ENCODE results near the gene ALKBH5. TPM values are rescaled to one million over a fixed set of nuclear protein-coding genes. Genes with fewer than 3 reads are reported as not detected.

The ALKBH5 gene
- total RNA-seq, 1 donor from 2014 or later, result 48.7 TPM

DNA sequence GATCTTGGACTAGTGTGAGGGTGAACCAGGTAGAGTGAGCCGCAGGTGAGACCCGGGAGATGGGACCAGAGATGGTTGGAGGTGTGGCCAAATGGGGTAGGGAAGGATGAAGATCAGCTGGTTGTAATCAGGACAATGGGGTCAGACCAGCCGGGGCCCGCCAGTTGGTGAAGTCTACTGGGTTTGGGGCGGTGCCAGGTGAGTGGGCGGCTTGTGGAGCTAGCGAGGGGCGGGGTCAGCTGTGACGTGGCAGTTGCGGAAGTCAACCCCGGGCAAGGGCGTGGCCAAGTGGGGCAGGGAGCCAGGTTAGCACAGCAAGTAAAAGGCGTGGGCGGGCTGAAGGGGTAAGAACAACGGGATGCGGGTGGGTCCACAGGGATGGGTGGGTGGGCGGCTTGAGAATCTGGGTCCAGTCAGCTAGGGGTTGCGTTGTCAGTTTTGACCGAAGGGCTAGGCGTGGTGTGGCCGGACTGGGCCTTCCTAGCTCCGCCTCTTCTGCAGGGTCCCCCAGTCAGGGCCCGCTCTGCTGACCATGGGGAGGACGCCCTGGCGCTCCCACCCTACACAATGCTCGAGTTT, 25.5 kb upstream of the ALKBH5 start:
- peak; percentile 50 for DNase-seq

DNA sequence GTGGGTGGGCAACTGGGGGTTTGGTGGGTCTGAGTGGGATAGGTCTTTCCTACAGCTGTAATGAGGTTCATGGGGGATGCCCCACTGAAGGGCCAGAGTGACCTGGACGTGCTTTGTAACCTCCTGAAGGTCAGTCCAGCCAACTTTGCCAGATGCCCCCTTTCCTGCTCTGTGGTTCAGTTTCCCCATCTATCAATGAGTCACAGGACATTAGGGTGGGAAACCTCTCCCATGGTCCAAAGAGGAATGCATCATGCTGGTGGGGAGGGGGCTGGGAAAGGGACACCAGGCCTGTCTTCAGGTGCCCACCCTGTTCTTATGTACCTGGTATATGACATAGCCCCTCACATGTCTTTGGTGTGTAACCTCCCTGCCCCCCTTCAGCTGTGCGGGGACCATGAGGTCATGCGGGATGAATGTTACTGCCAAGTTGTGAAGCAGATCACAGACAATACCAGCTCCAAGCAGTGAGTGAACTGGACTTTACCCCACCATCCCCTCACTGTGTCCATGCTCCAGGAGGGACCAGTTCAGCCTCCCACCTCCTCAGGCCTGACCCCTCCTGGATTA, 24.0 kb upstream of the ALKBH5 start:
- no peak for DNase-seq

DNA sequence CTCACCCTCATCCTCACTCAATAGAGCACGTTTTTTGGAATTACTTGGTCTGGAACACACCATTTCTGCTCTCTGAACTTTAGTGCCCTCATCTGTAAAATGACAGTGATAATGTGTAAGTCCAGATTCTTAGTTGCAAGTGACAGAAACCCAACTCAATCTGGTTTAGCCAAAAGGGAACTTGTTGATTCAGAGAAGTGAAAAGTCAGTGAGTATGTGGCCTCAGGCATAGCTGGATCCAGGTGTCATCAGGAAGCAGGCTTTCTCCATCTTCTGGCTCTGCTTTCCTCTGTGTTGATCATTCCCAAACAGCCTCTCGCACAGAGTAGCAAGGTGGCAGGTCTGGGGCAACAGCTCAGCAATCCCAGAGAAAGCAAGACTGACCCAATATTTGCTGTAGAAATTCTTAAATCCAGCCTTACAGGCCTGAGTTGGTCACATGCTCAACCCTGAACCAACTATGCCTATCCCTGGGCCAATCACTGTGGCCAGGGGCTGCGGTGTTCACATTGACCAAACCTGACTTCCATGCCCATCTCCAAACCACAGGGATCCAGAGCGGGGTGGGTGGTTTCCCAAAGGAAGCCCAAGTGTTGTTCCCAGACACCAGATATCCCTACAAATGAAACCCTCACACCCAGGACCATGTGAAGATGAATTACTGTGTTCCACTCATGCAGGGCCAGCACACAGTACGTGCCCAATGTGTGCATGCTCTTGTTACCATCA, 23.3 kb upstream of the ALKBH5 start:
- no peak for DNase-seq

DNA sequence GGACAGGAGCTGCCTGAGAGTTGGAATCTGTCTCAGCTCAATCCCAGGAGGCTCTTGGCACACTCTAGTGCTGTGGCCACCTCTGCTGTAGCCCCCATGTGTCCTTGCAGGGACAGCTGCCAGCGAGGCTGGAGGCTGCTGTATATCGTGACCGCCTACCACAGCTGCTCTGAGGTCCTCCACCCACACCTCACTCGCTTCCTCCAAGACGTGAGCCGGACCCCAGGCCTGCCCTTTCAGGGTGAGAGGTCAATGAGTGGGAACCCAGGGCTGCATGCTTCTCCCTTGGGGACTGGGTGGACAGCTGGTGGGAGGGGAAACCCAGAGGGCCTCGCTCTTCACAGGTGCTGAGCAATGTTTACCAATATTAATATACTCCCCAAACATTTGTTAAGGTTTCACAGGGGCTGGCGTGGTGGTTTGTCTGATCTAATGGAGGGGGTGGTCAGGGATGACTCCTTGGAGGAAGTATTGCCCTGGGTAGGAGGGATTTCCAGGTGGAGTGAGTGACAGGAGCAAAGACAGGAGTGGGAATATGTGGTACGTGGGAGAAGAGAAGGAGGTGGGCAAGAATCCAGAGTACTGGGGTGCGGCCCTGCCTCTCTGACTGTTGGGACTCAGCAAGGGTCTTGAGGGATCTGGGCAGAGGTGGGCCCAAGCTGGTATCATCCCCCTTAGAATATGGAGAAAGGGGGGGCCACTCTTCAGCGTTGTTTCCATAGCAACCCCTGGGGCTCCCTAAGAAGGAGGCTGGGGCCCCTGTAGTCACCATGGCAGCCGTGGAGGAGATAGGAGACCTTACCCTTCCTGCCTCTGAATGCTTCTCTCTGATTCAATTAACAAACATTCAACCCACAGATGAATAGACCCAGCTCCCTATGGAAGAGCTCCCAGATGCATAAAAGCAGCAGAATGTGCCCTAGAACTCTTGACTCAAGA, 22.2 kb upstream of the ALKBH5 start:
- DNase-seq, result no peak

DNA sequence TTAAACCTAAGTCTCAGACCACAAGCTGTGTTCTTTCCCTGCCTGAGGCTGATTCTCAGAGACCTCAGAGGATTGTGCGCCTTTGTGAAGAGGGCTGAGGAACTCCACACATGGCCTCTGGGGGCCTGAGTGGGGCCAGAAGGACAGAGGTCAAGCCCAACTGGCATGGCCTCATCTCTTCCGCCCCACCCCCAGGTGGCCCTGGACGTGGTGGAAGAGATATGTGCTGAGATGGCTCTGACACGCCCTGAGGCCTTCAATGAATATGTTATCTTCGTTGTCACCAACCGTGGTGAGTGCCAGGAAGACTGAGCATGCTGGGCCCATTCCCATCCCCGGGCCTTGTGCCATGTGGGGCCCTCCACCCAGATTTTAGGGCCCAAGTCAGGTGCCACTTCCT, 20.1 kb upstream of the ALKBH5 start:
- no peak for DNase-seq

DNA sequence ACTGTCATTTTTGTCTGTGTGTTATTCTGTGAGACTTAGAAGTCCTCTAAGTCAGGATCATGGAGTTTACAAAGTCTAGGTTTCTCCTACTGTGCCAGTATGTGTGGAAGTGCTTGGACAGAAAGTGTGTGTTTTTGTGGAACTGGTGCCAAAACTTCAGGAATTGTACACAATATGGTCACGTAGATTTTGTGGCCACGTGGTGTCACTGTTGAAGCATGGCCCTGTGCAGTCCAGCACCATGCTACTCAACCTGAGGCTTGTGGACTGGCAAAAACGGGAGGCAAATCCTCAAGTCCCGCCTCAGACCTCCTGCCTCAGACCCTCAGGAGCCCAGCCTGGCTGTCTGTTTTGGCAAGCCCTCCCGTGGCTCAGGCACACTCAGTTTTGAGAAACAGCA, 16.7 kb upstream of the ALKBH5 start:
- DNase-seq, result no peak

DNA sequence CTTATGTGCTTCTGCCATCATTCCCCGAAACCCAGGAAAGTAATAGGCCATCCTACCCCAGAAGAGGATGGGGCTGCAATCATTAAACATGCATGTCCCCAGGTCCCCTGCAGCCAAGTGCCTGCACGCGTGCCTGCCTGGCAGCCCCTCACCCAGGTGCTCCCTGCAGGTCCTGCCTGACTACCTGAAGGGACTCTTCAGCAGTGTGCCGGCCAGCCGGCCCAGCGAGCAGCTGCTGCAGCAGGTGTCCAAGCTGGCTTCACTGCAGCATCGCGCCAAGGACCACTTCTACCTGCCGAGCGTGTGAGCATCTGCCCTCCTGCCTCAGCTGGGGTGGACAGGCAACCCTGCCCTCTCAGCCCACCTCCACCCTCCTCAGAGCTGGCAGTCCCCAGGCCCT, 16.2 kb upstream of the ALKBH5 start:
- no peak for DNase-seq

DNA sequence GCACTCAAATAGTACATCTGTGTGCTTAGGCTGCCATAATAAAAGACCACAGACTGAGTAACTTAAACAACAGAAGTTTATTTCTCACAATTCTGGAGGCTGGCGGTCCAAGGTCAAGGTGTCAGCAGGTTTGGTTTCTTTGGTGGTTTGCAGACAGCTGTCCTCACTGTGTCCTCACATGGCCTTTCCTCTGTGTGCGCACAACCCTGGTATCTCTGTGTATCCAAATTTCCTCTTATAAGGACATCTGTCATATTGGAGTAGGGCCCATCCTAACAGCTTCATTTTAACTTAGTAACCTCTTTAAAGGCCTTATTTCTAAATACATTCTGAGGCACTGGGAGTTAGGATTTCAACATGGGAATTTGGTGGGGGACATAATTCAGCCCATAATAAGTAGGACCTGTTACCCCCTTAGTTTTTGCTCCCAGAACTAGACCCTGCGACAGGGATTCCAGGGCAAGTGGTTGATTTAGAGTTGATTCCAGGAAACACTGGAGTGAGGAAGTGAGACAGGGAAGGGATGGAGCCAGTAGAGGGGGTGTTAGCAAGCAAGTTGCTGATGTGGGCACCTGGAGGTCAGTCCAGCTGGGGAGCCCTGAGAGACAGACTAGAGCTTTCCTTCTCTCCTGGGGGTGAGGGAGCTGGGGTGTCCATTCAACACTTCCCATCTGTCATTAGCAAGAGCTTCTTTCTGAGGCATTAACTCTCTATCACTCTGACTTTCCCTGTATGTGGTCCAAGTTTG, 10.9 kb upstream of the ALKBH5 start:
- no peak for DNase-seq

DNA sequence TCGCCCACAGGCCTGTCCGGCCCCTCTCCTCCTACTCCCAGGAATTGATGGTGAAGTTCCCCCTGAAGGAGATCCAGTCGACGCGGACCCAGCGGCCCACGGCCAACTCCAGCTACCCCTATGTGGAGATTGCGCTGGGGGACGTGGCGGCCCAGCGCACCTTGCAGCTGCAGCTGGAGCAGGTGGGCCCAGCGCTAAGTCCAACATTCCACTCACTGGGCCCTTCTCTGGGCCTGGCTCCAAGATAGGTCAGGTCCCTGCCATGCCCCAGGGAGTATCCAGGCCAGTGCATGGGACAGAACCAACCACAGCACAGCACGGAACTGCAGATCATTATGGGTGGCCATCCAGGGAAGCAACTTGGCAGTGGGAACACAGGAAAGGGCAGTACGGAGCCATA, 9.9 kb upstream of the ALKBH5 start:
- no peak for DNase-seq

DNA sequence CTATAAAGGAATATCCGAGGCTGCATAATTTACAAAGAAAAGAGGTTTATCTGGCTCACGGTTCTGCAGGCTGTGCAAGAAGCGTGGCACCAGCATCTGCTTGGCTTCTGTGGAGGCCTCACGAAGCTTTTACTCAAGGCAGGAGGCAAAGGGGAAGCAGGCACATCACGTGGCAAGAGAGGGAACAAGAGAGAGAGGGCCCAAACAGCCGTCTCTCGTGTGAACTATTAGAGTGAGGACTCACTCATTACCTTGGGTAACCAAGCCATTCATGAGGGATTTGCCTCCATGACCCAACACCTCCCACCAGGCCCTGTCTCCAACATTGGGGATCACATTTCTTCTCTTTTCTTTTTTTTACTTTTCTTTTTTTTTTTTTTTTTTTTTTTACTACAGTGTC, 7.5 kb upstream of the ALKBH5 start:
- DNase-seq, result no peak

DNA sequence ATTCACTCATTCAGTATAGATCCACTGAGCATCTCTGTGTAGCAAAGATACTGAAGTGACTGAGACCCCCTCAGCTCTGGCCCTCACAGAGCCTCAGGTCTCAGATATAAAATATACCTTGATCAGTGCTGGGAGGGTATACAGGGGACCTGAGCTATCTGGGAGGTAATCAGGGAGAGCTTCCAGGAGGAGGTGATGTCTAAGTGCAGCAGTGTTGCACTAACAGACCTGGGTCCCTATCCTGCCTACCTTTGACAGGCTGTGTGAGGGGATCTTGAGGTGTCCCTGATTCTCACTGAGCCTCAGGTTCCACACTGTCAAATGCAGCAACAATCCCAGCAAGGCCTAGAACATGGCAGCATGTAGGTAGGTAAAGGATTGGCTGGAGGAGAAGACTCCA, 6.5 kb upstream of the ALKBH5 start:
- DNase-seq, result no peak

DNA sequence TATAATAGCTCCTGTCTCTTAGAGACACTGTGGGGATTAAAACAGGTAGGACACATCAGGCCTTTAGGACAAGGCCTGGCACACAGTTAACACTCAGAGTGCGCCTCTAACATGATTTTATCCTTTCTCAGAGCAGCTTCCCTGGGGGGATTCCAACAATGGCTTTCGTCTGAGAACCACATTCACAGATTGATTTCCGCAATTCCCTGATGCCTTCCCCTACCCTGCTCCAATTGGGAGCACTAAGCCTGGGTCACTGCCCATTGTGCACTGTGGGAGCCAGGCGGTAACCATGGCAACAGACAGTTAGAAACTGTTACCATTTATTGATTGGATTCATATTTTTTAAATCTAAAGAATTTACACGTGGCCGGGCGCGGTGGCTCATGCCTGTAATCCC, 5.9 kb upstream of the ALKBH5 start:
- DNase-seq, result no peak

DNA sequence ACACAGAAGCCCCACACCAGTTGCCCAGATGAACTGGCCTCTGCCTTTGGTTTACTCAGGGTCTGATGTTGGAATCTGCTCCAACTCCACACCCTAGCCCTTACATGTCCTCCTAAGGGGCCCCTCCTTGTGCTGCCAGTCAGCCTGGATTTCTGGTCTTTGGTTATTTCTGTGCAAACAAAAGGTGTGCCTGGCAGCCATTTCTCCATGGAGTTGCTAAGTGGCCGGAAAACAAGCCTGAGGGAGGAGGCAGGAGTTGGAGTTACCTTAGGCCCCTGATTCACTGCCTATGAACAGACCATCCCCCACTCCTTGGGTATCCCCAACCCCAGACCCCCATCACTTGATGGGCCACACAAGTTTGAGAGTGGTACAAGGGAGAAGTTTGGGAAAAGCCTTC, 4.4 kb upstream of the ALKBH5 start:
- no peak for DNase-seq

DNA sequence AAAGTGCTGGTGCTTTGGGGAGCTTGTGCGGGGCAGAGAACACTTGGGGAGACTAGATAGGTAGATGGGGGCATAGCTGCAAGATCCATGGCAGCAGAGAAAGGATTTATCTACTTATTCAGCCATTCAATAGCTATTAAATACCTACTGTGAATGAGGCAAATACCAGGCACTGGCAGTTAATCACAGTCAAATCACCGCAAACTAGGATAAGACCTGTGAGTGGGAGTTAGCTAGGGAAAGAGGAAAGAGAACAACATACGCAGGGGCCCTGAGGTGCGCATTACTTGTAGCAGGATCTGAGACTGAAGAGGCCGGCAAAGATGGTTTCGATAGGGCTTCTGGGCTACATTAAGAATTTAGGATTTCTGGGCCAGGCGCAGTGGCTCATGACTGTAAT, 3.8 kb upstream of the ALKBH5 start:
- no peak for DNase-seq

DNA sequence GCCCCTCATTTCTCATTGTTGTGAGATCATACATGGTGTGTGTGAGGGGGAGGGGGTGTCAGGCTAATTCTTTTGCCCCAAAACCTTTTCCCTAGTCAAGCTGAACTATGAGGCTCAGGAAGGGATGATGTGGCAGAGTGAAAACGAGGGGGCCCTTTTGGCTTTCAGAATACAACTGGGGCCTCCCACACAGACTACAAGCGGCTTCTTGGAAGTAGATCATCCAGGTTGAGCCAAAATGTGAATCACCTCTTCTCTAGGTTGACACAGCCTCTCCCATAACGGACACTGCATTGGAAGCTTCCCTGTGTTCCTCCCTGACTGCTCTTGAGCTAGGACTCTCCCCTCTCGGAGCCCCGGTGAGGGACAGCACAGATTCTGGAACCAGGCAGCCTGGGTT, 2.3 kb upstream of the ALKBH5 start:
- no peak for DNase-seq

DNA sequence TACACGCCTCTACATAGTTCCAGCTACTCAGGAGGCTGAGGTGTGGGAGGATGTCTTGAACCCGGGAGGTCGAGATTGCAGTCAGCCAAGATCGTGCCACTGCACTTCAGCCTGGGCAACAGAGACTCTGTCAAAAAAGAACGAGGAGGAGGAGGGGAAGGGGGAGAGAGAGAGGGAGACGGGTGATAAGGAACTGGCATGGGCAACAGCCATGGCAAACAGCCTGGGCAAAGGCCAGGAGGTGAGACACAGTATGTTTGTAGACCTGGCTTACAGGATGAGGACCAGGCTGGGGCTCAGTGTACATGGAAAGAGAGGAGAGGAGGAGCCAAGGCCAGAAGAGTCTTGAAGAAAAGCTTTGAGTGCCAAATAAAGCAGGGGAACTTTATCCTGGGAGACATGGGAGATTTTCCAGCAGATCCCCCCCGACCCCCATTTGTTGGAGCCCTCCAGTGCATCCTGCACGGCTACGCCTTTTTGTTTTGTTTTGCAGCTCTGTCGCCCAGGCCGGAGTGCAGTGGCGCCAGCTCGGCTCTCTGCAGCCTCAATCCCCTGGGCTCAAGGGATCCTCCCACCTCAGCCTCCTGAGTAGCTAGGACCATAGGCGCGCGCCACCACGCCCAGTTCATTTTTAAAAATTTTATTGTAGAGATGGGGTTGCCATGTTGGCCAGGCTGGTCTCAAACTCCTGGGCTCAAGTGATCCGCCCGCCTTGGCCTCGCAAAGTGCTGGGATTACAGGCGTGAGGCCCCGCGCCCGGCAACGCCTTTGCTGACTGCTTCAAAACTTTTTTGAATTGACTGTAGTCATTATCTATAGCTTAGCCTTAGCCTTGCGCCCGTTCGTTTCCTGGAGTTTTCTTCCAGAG, 1.3 kb upstream of the ALKBH5 start:
- peak; percentile 28 for DNase-seq

DNA sequence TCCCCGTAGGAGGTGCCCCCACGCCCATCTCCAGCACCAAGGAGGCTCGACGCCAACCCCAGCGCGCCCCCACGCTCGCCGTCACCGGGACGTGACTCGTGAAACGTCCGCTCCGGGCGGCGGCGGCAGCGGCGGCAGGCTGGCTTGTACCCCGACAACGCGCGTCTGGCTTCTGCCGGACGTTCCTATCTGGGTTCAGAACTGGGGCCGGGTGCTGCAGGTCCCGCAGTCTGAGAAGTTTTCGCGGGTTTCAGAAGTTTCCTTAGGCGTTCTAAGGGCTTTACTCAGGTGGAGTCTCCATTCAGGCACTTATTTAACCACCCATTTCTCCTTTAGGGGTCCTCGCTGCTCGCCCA, 672 bp upstream of the ALKBH5 start:
- peak; percentile 88 for DNase-seq

DNA sequence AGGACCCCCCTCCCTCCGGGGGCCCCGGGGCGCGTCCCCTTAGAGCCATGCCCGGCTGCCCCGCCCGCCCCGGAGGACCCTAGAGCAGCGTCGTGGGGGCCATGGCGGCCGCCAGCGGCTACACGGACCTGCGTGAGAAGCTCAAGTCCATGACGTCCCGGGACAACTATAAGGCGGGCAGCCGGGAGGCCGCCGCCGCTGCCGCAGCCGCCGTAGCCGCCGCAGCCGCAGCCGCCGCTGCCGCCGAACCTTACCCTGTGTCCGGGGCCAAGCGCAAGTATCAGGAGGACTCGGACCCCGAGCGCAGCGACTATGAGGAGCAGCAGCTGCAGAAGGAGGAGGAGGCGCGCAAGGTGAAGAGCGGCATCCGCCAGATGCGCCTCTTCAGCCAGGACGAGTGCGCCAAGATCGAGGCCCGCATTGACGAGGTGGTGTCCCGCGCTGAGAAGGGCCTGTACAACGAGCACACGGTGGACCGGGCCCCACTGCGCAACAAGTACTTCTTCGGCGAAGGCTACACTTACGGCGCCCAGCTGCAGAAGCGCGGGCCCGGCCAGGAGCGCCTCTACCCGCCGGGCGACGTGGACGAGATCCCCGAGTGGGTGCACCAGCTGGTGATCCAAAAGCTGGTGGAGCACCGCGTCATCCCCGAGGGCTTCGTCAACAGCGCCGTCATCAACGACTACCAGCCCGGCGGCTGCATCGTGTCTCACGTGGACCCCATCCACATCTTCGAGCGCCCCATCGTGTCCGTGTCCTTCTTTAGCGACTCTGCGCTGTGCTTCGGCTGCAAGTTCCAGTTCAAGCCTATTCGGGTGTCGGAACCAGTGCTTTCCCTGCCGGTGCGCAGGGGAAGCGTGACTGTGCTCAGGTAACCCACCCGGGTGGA, 759 bp downstream of the ALKBH5 start:
- no peak for DNase-seq

DNA sequence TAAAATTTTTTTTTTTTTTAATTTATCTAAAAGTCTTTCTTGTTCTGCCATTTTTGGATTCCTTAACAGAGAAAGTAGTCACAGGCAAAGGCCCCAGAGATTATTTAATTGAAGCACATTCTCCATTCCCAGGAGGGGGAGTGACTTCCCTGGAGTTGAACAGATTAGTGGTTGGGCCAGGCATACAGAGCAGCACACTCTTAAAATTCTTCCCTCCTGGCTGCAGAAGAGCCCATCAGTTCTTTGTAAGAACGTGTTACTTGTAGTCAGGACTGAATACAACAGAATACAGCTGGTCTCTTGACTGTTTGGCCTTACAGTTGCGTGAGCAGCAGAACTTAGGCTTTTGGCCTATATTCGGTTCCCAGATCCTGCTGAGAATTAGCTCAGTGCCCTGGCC, 1.8 kb downstream of the ALKBH5 start:
- DNase-seq, result peak; percentile 32
